Adrenal gland (tissue), 12 donors: ENCODE measurements around the gene LRRC63. TPM values are rescaled to one million over a fixed set of nuclear protein-coding genes. Genes with fewer than 3 reads are reported as not detected.

Experiments used
- DNase-seq, 7 donors: peaks; one replicate each; pipeline ENCODE4 v3.0.0-alpha.2; 2019 to 2020
- H3K27ac ChIP-seq, 5 donors: fragments of 200-600 bp; sonication (generic) in 4 of 5; 1 replicate in 3 of 5; 2 replicates in 2 of 5; pipeline versions ENCODE4 v1.5.1 to v1.8.0; 2016 to 2020; ENCODE audit warnings: mild to moderate bottlenecking in 1 of 5
- H3K27me3 ChIP-seq: fragments of 200-600 bp; 2 replicates; pipeline ENCODE4 v1.8.0; 2021
- H3K36me3 ChIP-seq, 2 donors: fragments of 200-600 bp; replicated peaks in 1 of 2; 1 replicate in 1 of 2; 2 replicates in 1 of 2; pipeline versions ENCODE4 v1.5.1 to v1.8.0; 2018 to 2022
- H3K4me1 ChIP-seq, 2 donors: fragments of 200-600 bp; replicated peaks in 1 of 2; 1 replicate in 1 of 2; 2 replicates in 1 of 2; pipeline versions ENCODE4 v1.5.1 to v1.8.0; 2018 to 2021
- H3K4me3 ChIP-seq, 4 donors: fragments of 200-600 bp; sonication (generic) in 3 of 4; one replicate each; pipeline ENCODE4 v1.5.1; 2016 to 2018
- H3K9me3 ChIP-seq, 3 donors: fragments of 200-600 bp; sonication (generic) in 1 of 3; replicated peaks in 1 of 3; 1 replicate in 2 of 3; 2 replicates in 1 of 3; pipeline versions ENCODE4 v1.5.1 to v1.8.0; 2016 to 2021
- CTCF ChIP-seq, 6 experiments: fragments of 450-650 bp in 4 of 6; fragments of 200-600 bp in 2 of 6; sonication (generic) in 1 of 6; IDR thresholded peaks; 1 replicate in 5 of 6; 2 replicates in 1 of 6; pipeline versions ENCODE4 v1.5.1 to v1.8.0; 2016 to 2021; ENCODE audit warnings: antibody characterized with exemption in 6 of 6, mild to moderate bottlenecking in 2 of 6, moderate library complexity in 1 of 6
- POLR2A ChIP-seq, 2 donors: fragments of 450-650 bp; IDR thresholded peaks; one replicate each; pipeline ENCODE4 v1.6.1; 2017; ENCODE audit warnings: antibody characterized with exemption in 2 of 2, mild to moderate bottlenecking in 2 of 2, moderate library complexity in 1 of 2
- WGBS, 4 donors: extraction: QIAGEN DNeasy Blood & Tissue Kit in 2 of 4; methylation state at CpG; one replicate each; pipeline versions ENCODE4 v1.1.5 to v1.1.7; 2013 to 2017; 5-methylcytosine and 5-hydroxymethylcytosine counted together
- intact Hi-C, 2 donors: fragments of 100-400 bp; cut with DNase I; formaldehyde crosslinking; loops; one replicate each; pipeline versions ENCODE4 v1.14.1 to v1.15.0; 2022 to 2023
- polyA plus RNA-seq, 3 donors: library from polyadenylated mRNA; stranded (reverse); fragments of 200-250 nt in 2 of 3; fragments of 350-450 nt in 1 of 3; fragmentation: Illumina TruSeq in 1 of 3; extraction: RNeasy Lipid Tissue Mini Kit (QIAGEN cat#74804) in 1 of 3; gene quantifications; one replicate each; pipeline ENCODE4 v1.2.3, GENCODE V29; 2013 to 2014
- total RNA-seq, 9 donors: library from RNA; depleted of rRNA in 4 of 9; stranded (reverse); fragments of >200 nt in 4 of 9; fragments of 120-200 nt in 1 of 9; fragmentation: NEBNext Ultra II Directional in 1 of 9; extraction: Animal tissue kit (Norgen Biotek cat#: 25700) in 1 of 9; gene quantifications; one replicate each; pipeline versions ENCODE4 v1.1.0 to v1.2.4, GENCODE V29; 2013 to 2023
- donor health status: healthy with polysubstance abuse.
- donor health status: Bipolar disorder and iron deficiency.
- donor health status: DM: yes; HTN: yes; CAD: no.
- donor health status: DM: no; HTN: no; CAD: no.
- donor health status: DM: no; HTN: no; CAD: no.
- donor health status: DM: yes; HTN: yes; CAD: no.

LRRC63 gene
- total and polyA plus RNA-seq, 12 donors = 0.26 to 2.7 (median 0.67) TPM; not detected in 2

DNA sequence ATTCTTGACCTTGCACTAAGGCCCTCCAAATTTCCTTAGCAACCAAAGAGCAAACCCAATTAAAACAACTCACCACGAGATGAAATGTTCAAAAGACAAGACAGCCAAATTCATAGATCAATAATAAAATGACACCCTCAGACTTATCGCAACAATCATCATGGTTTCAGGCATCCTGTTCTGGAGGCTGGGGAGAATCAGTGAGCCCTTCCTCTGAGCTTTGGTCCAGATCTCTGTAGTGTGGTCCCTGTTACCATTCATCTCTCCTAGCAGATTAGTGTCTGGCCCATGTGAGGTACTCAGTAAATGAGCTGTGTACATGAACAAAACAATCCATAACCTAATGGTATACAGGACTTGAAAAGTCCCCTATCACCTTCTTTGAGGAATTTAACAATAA lies 42.0 kb upstream of the LRRC63 start:
- intact Hi-C loops = no loop called here
- WGBS, 4 donors = 91 to 95% (median 93%) methylated on average over 2 of the region's 2 CpGs
- H3K27me3 ChIP-seq = no peaks in the 10 kb centered on the region
- no peak for DNase-seq
- no peak overlapping the region for H3K4me3 ChIP-seq
- H3K9me3 ChIP-seq = no peaks in the 10 kb centered on the region
- H3K27ac ChIP-seq = no peak overlapping the region
- TF ChIP-seq POLR2A (IDR thresholded peaks at IDR 0.05) (no peak), CTCF (IDR thresholded peaks at IDR 0.05) (no peak)
- no peaks in the 10 kb centered on the region for H3K36me3 ChIP-seq
- H3K4me1 ChIP-seq = peaks cover 0 to 11% of the 10 kb centered on the region in 2 donors

- TF ChIP-seq POLR2A (IDR thresholded peaks at IDR 0.05) (no peak), CTCF (IDR thresholded peaks at IDR 0.05) (no peak)
- H3K4me1 ChIP-seq = peaks cover 0 to 11% of the 10 kb centered on the region in 2 donors
- peak overlapping the region in 1 of 5 donors; percentile 46 for H3K27ac ChIP-seq
- no peaks in the 10 kb centered on the region for H3K9me3 ChIP-seq
- no peak overlapping the region for H3K4me3 ChIP-seq
- WGBS, 4 donors = 74 to 83% (median 77%) methylated on average over 7 of the region's 7 CpGs
- no peak for DNase-seq
- intact Hi-C loops = no loop called here
- H3K36me3 ChIP-seq = no peaks in the 10 kb centered on the region
- H3K27me3 ChIP-seq = no peaks in the 10 kb centered on the region
These were observed 41.5 kb upstream of the LRRC63 start for GRCh38 chr13:46170268-46170667.

DNA sequence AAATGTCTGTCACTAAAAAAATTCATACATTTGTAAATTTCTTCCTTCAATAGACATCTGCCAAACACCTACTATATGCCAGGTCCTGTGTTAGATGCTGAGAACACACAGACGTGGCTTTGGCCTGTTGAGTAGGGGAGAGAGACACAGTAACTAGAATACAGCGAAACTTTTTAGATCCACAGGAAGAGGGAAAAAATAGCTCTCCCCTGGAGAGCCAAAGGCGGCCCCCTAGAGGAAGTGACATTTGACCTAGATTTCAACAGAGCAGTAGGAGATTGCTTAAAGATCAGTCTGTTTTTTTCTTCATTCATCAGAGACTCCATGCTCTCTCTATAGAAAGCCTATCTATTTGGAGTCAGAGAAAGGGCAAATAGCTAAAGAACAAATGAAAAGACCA lies 41.0 kb upstream of the LRRC63 start:
- TF ChIP-seq CTCF (IDR thresholded peaks at IDR 0.05) (no peak), POLR2A (IDR thresholded peaks at IDR 0.05) (no peak)
- no peak for DNase-seq
- WGBS, 4 donors = 33 to 59% (median 48%) methylated on average over 3 of the region's 3 CpGs
- Histone ChIP-seq H3K4me3 (no peak overlapping the region), H3K4me1 (peaks cover 0 to 11% of the 10 kb centered on the region in 2 donors), H3K36me3 (no peaks in the 10 kb centered on the region), H3K27ac (peak overlapping the region in 1 of 5 donors; percentile 46), H3K9me3 (no peaks in the 10 kb centered on the region), H3K27me3 (no peaks in the 10 kb centered on the region)
- intact Hi-C loops = no loop called here

GRCh38 chr13:46171217-46171616 lies 40.5 kb upstream of the LRRC63 start:
- Histone ChIP-seq H3K4me3 (no peak overlapping the region), H3K27me3 (no peaks in the 10 kb centered on the region)

More at GRCh38 chr13:46171217-46171616, 40.5 kb upstream of the LRRC63 start:
- TF ChIP-seq POLR2A (IDR thresholded peaks at IDR 0.05) (no peak), CTCF (IDR thresholded peaks at IDR 0.05) (no peak)
- DNase-seq = no peak
- 60 to 70% (median 66%) methylated on average over 4 of the region's 4 CpGs for WGBS, 4 donors
- Histone ChIP-seq H3K27ac (peak overlapping the region in 2 of 5 donors; percentile 2 to 46), H3K36me3 (no peaks in the 10 kb centered on the region), H3K9me3 (no peaks in the 10 kb centered on the region), H3K4me1 (peaks cover 0 to 11% of the 10 kb centered on the region in 2 donors)
- intact Hi-C loops = no loop called here
